SIG-M5 treated with dmso at 0.1 percent for 504 hours (cell line): Measurements from ENCODE around the gene HELZ.

ENCODE experiments used
- DNase-seq: peaks from one replicate; lab custom pipeline; 2025; ENCODE audit not compliant: unreplicated experiment; lab: John Stamatoyannopoulos, UW

Gene HELZ

DNA sequence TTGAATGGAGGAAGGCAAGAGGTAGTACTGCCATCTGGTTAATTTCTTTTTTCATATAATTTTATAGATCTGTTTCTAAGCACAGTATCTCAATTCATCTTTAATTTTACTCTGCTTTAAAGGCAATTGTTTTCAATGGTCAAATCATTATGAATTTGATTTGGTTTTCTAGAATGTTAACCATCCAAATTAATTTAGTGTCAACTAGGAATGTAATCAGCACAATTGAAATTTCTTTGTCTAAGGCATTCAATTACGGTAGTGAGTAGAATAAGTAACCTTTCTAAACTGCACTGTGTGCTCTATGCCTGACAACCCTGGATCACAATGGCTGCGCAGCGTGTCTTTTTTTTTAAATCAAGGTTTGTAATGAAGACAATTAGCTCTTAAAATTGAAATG is 156.4 kb downstream of the HELZ start:
- no peak for DNase-seq

DNA sequence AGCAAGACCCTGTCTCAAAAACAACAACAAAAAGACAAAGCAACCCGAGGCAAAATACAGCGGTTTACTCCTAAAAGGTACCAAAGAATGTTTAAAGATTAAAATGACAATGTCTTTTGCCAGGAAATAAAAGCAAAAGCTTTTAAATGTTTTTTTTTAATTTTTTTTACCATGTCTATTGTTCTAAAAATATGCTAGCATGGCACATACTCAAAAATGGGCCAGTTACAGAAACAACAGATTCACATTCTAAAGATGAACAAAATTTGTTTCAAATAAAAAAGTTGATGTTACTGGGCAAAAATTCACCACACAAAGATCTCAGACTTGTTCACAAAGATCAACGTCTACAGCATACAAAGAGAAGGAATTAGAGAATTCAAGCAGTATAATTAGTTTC is 159.6 kb downstream of the HELZ start:
- no peak for DNase-seq

DNA sequence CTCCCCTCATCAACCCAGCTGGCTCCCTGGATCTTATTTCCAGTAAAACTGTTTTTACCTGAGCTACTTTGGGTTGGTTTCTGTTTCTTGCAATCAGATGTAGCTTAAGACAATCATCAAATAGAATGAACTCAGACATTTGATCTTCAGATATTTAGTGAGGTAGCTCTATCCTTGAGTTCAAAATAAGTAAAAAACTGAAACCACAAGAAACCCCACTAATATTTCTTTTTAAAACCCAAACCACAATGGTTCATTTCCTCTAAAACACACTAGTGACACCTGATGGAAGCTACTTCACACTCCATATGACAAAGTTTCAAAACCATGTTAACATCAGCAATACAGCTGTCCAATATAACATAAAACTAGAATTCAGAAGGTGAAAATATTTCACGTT is 162.9 kb downstream of the HELZ start:
- peak; percentile 29 for DNase-seq

DNA sequence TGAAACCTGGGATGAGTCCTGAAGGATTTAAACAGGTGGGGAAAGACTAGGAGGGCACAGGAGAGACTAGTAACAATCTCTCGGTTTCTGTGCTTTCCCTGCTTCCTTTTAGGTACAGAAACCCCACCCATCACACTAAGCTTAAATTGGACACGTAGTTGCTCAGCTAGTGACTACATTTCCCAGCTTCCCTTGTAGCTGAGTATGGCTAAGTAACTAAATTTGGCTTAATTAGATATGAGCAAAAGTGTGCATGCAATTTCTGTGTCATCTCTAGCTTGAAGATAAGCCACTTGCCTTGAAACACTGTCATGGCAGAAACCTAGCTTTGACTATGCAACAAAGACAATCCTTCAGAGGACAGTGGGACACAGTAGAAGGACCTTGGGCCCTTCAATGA is 164.2 kb downstream of the HELZ start:
- DNase-seq, result no peak

DNA sequence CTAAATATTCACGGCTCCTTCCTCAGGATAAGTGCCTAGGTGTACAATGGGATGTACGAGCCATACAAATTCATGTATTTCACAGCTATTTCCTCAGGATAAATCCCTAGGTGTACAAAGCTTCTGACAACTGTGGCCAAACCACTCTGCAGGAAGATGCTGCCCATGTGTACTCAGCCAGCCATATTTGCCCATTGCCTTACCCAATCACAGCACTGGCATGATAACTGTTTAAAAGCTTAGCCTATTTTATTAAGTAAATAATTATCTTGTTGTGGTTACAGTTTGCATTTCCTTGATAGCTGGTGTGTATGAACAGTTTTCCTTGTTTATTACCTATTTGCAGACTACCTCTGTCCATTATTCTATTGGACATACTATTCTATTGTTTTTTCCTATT is 165.5 kb downstream of the HELZ start:
- no peak for DNase-seq

DNA sequence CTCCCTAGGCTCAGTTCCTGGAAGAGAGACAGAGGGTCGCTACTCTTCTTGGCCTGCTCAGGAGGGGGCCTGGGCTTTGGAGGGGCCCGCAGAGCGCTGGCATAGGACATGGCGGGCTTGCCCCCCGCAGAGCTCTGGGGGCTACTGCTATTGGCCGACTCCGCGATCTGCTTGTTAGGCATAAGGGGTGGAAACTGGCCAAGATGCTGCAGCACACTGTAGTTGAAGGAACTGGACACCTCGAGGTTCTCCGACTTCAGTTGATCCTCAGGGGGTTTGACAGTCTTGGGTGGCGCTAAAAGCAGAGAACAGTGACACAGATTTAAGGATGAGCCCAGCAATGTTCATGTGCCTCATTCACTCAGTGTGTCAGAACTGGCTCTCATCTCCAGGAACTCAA is 166.7 kb downstream of the HELZ start:
- no peak for DNase-seq

DNA sequence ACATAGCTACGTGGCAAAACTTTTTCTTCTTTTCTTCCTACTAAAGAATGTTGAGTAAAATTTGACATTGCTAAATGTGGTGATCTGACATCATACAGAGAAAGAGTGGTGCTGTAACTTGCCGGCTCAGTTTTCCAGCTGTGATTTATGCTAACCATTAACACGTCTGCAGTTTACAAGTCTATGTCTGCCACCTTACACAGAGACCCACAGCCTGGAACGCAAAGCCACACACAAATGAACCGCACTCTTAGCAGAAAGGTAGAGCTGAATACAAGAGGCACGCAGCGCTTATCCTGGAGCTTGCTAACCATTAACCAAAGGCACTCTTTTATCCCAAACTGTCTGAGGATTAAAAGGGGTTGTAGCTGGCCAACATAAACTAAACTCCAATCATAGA is 168.7 kb downstream of the HELZ start:
- DNase-seq, result no peak

DNA sequence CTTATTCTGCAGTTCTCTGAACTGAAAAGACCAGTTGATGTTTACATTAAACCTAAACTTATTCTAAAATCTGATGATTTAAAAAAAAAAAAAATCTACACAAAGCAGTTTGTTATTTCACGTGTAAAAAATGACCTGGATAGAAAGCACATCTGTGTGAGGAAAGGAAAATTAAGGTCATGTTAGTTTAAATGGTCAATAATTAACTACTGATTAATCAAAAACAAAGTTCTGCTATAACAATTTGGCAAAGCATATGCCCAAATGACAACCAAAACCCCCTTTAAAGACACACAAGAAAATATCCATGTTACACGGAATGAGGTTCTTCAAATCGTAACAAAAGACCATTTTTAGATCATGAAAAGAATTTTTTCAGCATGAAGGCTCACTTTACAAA is 170.2 kb downstream of the HELZ start:
- no peak for DNase-seq

DNA sequence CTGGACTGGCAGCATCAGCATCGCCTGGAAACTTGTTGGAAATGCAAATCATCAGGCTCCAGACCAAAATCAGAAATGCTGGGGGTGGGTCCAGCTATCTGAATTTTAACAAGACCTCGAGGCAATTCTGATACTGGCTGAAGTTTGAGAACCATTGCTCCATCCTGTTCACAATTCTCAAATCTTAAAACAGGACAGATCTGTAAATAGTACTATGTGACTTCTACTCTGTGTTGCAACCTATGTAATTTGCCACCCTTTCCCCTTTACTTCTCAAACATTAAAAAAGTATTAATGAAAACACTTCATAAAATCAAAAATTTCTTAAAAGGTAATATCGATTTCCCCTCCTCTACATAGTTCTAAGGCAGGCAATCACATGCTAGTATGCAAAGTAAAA is 172.1 kb downstream of the HELZ start:
- DNase-seq, result no peak

DNA sequence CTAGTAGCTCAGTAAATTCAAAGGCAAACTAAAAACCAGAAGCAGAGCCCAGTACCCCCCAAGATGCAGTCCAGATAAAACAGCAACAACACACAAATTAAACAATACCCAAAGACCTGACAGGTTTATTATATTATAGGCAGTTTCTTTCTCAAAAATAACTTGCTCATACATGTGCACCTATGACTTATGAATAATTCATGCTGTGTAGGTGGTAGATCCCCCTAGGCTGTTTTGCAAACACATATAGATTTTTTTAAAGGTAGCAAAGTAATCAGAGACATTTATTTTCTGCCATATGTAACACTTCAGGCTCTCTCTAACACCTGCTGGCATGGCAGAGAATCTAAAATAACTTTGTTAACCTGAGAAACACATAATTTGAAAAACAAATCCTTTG is 173.4 kb downstream of the HELZ start:
- no peak for DNase-seq

DNA sequence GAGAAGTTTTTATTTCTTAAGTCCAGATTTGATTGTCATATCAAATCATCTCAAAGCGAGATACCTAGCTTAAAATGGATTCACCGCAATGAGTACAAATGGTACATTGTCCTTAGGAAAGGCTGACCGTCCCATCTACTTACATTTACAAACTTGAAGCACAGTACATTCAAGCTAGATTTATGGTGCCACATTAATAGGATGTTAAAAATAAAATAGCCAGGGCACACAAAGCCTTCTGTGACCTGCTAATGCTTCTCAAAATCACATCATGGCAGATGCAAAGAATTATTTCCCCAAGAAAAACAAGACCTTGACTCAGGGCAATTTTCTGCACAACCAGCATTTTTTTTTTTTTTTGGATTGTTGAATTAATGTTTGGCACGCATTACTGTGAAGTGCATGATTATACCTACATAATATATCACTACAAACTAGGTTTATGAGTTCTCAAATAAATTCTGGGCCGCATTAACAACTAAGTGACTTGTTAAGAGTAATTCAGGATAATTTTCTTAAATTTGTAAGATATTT is 175.3 kb downstream of the HELZ start:
- no peak for DNase-seq

DNA sequence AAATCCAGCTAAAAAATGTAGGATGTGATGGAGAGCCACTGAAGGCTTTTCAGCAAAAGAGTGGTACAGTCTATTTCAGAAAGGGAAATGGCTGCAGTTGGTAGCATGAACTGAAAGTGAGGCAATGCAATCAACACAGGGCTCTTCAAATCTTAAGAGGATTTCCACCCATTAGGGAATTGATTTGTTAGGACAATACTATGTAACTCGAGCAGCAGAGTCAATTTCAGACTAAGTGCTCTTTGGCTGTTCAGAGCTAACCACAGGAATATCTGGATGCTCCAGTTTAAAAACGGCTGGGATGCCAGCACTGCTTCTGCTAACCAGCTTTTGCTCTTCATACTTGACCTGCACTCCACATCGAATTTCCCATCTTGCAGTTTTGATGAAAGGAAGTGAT is 176.0 kb downstream of the HELZ start:
- no peak for DNase-seq

DNA sequence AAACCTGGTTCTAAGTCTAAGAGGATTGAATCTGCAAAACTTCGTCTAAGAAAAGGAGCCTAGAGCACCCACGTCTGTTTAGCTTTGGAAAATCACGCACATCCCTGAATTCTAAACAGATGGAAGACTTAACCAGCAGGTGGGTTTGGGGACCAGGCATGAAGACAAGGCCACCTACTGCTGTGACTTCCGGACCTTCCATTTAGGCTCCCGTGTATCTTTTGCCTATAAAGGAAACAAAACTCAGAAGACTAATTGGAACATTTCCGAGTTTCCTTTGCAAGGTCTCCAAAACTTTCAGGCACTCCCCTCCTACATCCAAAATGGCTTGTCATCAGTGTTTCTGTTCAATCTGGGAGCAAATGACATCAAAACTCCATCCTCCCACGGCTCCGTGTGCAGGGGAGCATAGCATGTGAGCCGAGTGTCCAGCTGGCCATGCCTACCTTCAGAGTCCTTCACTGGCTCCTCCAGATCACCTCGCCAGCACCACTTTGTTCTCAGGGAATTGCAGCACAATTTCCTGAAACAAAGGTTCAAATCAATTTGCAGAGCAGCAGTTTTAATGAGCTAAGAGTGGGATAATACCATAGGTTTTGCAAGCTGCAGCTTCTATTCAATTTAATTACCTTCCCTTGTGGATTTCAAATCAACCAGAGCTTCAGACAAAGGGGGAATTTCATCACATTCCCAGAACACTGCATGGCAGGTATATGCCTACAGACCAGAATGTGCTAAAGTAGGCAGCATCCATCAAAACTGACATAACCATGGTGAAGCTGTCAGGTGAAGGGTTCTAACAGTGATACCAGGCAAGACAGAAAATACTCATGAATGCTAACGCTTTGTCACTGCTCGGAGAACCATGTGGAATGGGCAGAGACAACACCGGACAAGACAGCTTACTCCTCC is 177.2 kb downstream of the HELZ start:
- no peak for DNase-seq

DNA sequence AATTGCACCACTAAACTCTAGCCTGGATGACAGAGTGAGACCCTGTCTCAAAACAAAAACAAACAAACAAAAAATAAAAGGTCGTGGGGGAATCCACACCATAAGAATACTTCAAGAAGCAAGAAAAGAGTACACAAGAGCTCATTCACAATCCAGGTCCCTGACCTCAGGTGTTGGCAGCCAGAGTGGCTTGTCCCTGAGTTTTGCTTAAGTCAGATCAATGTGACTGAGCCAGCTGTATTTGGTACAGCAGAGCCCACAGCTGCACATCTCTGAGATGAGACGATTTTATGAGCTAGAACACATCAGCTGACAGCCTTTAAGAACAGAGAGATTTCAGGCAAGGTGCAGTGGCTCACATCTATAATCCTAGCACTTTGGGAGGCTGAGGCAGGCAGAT is 178.3 kb downstream of the HELZ start:
- DNase-seq, result no peak

DNA sequence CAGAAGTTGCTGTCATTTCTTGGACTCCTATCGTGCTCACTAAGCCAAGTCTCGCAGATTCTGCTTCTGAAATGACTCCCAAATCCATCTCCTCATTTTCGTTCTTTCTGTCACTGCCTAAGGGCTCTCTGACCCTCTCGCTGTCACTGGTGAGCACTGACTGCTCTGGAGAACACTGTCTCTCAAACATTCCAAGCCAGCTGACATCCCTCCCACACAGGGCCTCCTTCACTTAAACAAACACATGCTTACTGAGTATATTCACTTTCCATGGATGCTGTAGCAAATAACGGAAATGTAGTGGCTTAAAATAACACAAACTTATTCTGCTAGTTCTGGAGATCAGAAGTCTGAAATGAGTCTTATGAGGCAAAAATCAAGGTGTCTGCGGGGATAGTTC is 181.9 kb downstream of the HELZ start:
- no peak for DNase-seq

DNA sequence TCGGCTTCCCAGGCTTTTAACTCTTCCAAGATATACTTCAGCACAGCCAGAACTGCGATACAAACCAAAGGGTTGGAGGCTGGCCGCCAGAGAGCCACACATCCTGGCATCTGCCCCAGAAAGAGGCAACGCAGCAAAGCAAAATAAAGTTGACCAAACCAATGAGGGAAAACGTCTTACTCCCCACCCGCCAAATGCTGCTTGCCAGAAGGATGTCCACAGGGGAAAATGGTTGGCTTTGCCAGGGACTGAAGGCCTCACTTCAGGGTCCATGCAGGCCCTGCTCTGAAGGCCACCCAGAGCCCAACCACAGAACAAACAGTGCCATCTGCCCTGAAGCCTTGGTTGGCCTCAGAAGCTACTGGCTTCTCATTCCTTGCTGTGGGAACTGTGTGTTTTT is 185.6 kb downstream of the HELZ start:
- DNase-seq, result no peak

DNA sequence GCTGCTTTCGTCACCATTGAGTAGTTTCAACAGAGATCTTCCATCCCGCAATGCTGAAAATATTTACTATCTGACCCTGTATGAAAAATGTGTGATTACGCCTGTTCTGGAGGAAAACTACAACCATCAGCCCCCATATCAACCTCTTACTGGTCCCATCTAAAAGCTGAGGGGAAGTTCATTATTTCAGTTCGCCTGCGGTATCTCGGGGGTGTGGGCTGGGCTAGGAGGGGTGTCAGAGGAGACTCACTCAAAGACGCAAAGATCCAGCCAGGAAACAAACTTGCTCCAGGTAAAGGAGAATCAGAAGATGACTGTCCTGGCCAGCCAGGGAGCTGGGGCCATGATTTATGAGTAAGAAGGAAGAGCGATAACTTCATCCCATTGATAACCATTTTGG is 187.0 kb downstream of the HELZ start:
- DNase-seq, result no peak

DNA sequence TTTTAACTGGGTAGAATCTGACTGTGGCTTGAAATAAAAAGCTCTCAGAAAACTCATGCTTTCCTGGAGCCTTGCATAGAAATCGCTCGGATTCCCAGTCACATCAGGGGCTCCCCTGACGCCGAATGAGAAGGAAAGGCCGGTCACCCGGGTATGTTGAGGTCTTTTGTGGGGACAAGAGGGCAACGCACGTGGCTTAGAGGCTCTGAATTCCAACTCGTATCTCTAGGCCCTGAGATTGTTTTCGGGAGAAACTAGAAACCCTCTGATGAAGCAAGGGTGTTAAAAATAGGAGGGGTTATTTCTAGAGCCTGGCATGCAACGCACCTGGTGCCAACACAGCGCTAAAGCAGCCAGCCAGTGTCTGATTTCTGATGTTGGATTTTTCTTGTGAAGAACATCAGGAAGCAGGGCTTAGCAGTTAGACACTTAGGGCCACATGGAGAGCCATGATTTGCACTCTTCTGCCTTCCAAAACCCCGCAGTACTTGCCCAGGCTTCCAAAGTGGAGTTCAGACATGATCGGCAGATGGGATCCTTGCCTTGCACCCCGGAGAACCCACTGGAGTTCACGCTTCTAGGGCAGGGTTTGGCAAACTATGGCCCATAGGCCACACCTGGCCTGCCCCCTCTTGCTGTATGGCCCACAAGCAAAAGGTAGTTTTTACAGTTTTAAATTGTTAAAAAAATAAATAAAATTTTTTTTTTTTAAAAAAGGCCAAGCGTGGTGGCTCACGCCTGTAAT is 188.1 kb downstream of the HELZ start:
- no peak for DNase-seq

DNA sequence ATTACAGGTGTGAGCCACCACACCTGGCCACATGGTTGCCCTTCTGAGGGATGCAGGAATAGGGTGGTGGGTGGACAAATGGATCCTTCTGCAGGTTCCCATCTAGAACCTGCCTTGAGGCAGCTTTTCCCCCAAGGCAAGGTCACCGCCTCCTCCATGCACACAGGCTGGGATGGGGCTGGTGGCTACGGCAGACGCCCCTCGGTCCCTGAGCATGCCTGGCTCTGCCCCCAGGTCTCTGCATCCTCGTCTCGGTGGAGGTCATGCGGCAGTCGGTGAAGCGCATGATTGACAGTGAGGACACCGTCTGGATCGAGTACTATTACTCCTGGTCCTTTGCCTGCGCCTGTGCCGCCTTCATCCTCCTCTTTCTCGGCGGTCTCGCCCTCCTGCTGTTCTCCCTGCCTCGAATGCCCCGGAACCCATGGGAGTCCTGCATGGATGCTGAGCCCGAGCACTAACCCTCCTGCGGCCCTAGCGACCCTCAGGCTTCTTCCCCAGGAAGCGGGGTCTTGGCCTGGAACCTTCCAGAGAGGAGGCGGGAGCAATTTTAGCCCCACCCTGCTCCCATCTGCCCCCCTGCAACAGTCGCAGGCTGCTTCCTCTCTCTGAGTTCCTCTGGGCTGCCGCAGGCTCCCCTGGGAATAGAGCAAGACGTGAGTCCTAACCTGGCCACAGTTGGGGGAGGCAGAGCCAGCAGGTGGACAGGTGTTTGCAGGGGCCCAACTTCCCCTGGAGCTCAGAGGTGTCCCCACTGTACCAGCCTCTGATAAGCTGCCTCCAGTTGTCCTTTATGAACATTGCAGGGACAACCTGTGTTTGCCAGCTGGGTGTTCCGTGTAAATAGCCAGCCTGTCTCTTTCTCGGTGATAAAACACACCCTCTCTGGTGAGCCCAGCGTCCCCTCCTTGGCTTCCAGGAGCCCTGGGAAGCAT is 188.9 kb downstream of the HELZ start:
- no peak for DNase-seq

DNA sequence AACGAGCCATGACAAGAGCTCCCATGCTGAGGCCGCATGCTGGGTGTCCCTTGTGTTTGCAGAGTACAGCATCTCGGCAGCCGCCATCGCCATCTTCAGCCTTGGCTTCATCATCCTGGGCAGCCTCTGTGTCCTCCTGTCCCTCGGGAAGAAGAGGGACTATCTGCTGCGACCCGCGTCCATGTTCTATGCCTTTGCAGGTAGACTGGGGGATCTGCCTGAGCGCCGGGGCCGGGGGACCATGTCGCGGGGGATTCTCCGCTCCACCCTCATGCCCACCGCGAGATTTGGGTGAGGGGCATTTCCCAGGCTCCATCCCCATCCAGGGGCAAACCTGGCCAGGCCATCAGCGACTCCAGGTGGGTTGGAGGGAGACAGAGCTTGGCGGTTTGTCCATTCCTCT is 190.0 kb downstream of the HELZ start:
- DNase-seq, result no peak

DNA sequence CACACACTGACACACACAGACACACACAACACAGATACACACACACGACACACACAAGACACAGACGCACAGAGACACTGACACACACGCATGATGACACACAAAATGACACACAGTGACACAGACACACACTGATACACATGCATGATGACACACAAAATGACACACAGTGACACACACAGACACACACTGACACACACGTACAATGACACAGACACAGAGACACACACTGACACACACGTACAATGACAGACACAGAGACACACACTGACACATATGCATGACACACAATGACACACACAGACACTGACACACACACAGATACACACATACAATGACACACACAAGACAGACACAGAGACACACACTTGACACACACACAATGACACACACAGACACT is 190.4 kb downstream of the HELZ start:
- no peak for DNase-seq
